Body of pancreas (tissue), 4 donors: ENCODE results near the gene TGFB1. TPM values are rescaled to one million over a fixed set of nuclear protein-coding genes. Genes with fewer than 3 reads are reported as not detected.

Source experiments
- ATAC-seq: fragments of 150-250 bp; one replicate; pipeline ENCODE4 v1.9.1; 2016
- DNase-seq, 4 donors: peaks; one replicate each; pipeline ENCODE4 v3.0.0-alpha.2; 2019
- H3K27ac ChIP-seq, 4 donors: fragments of 200-600 bp; sonication (generic); 1 replicate in 3 of 4; 2 replicates in 1 of 4; pipeline versions ENCODE4 v1.5.1 to v1.6.1; 2016 to 2019; ENCODE audit warnings: mild to moderate bottlenecking in 1 of 4, mixed read lengths in 1 of 4, moderate library complexity in 1 of 4
- H3K27me3 ChIP-seq, 2 donors: fragments of 200-600 bp; sonication (generic); one replicate each; pipeline ENCODE4 v1.6.0; 2016; ENCODE audit warnings: mild to moderate bottlenecking in 1 of 2
- H3K36me3 ChIP-seq, 2 donors: fragments of 200-600 bp; sonication (generic); replicated peaks in 1 of 2; 2 replicates each; pipeline ENCODE4 v1.5.1; 2016; ENCODE audit warnings: low read depth in 2 of 2; ENCODE audit not compliant: insufficient read depth in 1 of 2
- H3K4me1 ChIP-seq: fragments of 200-600 bp; sonication (generic); one replicate; pipeline ENCODE4 v1.6.0; 2016
- H3K4me3 ChIP-seq, 2 donors: fragments of 200-600 bp; sonication (generic); 1 replicate in 1 of 2; 2 replicates in 1 of 2; pipeline ENCODE4 v1.5.1; 2016 to 2019
- H3K9me3 ChIP-seq, 3 donors: fragments of 200-600 bp; sonication (generic); 1 replicate in 2 of 3; 2 replicates in 1 of 3; pipeline ENCODE4 v1.5.1; 2016
- CTCF ChIP-seq, 7 experiments: fragments of 450-650 bp in 4 of 7; fragments of 200-600 bp in 3 of 7; sonication (generic) in 3 of 7; IDR thresholded peaks; one replicate each; pipeline ENCODE4 v1.5.1; 2016 to 2019; ENCODE audit warnings: antibody characterized with exemption in 7 of 7
- POLR2A ChIP-seq, 3 donors: fragments of 450-650 bp; IDR thresholded peaks; one replicate each; pipeline ENCODE4 v1.6.1; 2016; ENCODE audit warnings: antibody characterized with exemption in 3 of 3, mild to moderate bottlenecking in 2 of 3
- WGBS, 2 donors: methylation state at CpG; one replicate each; pipeline ENCODE4 v1.1.5; 2017; 5-methylcytosine and 5-hydroxymethylcytosine counted together
- intact Hi-C: fragments of 100-400 bp; cut with DNase I; formaldehyde crosslinking; loops from one replicate; pipeline ENCODE4 v1.15.1; 2023
- total RNA-seq, 2 donors: library from RNA; depleted of rRNA; stranded (reverse); fragments of >200 nt; gene quantifications; one replicate each; pipeline ENCODE4 v1.1.0, GENCODE V29; 2016

Gene TGFB1
- total RNA-seq, 2 donors from 2014 or later = 7.8 to 17.1 TPM

- H3K36me3 ChIP-seq = no peaks in the 10 kb centered on the region
- peak; percentile 76 to 88 (median 86) for DNase-seq
- peak overlapping the region; percentile 32 to 80 (median 70) for H3K27ac ChIP-seq
- no peak overlapping the region for H3K4me3 ChIP-seq
- H3K9me3 ChIP-seq = no peaks in the 10 kb centered on the region
- no peaks in the 10 kb centered on the region for H3K27me3 ChIP-seq
- H3K4me1 ChIP-seq = peaks cover 46% of the 10 kb centered on the region
- TF ChIP-seq POLR2A (IDR thresholded peaks at IDR 0.05) = peak; percentile 24 to 59 (median 39)
- no peak for TF ChIP-seq CTCF (IDR thresholded peaks at IDR 0.05)
- WGBS, 2 donors = 10 to 14% methylated on average over 4 to 29 of the region's 33 CpGs
- ATAC-seq = peak; percentile 79
- intact Hi-C loops = loop anchor here (10.0 kb wide), 1 partner anchor 107 kb away; the partner anchor contains the start of gene DMAC2
Measured at GRCh38 chr19:41327576-41328156, 26.1 kb downstream of the TGFB1 start.

- H3K9me3 ChIP-seq = no peaks in the 10 kb centered on the region
- no peaks in the 10 kb centered on the region for H3K36me3 ChIP-seq
- H3K27ac ChIP-seq = peak overlapping the region; percentile 27 to 80 (median 70)
- intact Hi-C loops = loop anchor here (10.0 kb wide), 1 partner anchor 108 kb away; the partner anchor contains the start of gene DMAC2
- H3K4me1 ChIP-seq = peaks cover 46% of the 10 kb centered on the region
- no peak for TF ChIP-seq POLR2A (IDR thresholded peaks at IDR 0.05)
- TF ChIP-seq CTCF (IDR thresholded peaks at IDR 0.05) = no peak
- no peak overlapping the region for H3K4me3 ChIP-seq
- H3K27me3 ChIP-seq = no peaks in the 10 kb centered on the region
- no peak for DNase-seq
- 28 to 37% methylated on average over 5 to 12 of the region's 13 CpGs for WGBS, 2 donors
- no peak for ATAC-seq
Measured at GRCh38 chr19:41327076-41327575, 26.6 kb downstream of the TGFB1 start.

GRCh38 chr19:41325947-41326706 lies 27.6 kb downstream of the TGFB1 start:
- no peak overlapping the region for H3K4me3 ChIP-seq
- peaks cover 46% of the 10 kb centered on the region for H3K4me1 ChIP-seq
- H3K27ac ChIP-seq = peak overlapping the region; percentile 44 to 75 (median 60)
- H3K27me3 ChIP-seq = no peaks in the 10 kb centered on the region
- intact Hi-C loops = loop anchor here (10.0 kb wide), 1 partner anchor 109 kb away; the partner anchor contains the start of gene DMAC2
- 29 to 33% methylated on average over 17 to 19 of the region's 30 CpGs for WGBS, 2 donors
- TF ChIP-seq POLR2A (IDR thresholded peaks at IDR 0.05) (peak in 2 of 3 donors; percentile 0 to 16), CTCF (IDR thresholded peaks at IDR 0.05) (no peak)
- H3K36me3 ChIP-seq = no peaks in the 10 kb centered on the region
- ATAC-seq (no peak), DNase-seq (peak in 2 of 4 donors; percentile 41 to 44)
- no peaks in the 10 kb centered on the region for H3K9me3 ChIP-seq

- Histone ChIP-seq H3K27me3 (no peaks in the 10 kb centered on the region), H3K9me3 (no peaks in the 10 kb centered on the region), H3K4me1 (peaks cover 46% of the 10 kb centered on the region), H3K36me3 (peaks cover 0 to 2% of the 10 kb centered on the region in 2 donors), H3K4me3 (no peak overlapping the region), H3K27ac (peak overlapping the region; percentile 44 to 65 (median 59))
- WGBS, 2 donors = 9 to 13% methylated on average over 7 to 10 of the region's 10 CpGs
- TF ChIP-seq POLR2A (IDR thresholded peaks at IDR 0.05) = no peak
- no peak for TF ChIP-seq CTCF (IDR thresholded peaks at IDR 0.05)
- ATAC-seq (no peak), DNase-seq (no peak)
- intact Hi-C loops = loop anchor here (10.0 kb wide), 1 partner anchor 109 kb away; the partner anchor contains the start of gene DMAC2
Measured at GRCh38 chr19:41325640-41325946, 28.1 kb downstream of the TGFB1 start.
